PC-3 (cell line): Measurements from ENCODE around the gene FGD3.

Experiments
- EZH2 ChIP-seq: fragments of 300-600 bp; sonication (generic); IDR thresholded peaks from one replicate; pipeline ENCODE4 v1.6.1; 2017; ENCODE audit warnings: antibody characterized with exemption, mild to moderate bottlenecking, low read length; ENCODE audit not compliant: unreplicated experiment
- TF ChIP-seq, protein P1 (sequence below): fragments of 300-600 bp; sonication (generic); conservative IDR thresholded peaks from 2 replicates; pipeline ENCODE4 v1.5.1; 2017; ENCODE audit warnings: antibody characterized with exemption, low read depth, mild to moderate bottlenecking, low read length

GRCh38 chr9:93026640-93027039 lies 79.3 kb downstream of the FGD3 start:
- TF ChIP-seq, protein P1, sequence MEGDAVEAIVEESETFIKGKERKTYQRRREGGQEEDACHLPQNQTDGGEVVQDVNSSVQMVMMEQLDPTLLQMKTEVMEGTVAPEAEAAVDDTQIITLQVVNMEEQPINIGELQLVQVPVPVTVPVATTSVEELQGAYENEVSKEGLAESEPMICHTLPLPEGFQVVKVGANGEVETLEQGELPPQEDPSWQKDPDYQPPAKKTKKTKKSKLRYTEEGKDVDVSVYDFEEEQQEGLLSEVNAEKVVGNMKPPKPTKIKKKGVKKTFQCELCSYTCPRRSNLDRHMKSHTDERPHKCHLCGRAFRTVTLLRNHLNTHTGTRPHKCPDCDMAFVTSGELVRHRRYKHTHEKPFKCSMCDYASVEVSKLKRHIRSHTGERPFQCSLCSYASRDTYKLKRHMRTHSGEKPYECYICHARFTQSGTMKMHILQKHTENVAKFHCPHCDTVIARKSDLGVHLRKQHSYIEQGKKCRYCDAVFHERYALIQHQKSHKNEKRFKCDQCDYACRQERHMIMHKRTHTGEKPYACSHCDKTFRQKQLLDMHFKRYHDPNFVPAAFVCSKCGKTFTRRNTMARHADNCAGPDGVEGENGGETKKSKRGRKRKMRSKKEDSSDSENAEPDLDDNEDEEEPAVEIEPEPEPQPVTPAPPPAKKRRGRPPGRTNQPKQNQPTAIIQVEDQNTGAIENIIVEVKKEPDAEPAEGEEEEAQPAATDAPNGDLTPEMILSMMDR = no peak
- no peak for TF ChIP-seq EZH2
